Spleen (tissue), 7 donors: ENCODE results near the gene ST3GAL6.

ENCODE experiments used
- CTCF ChIP-seq, 11 experiments: fragments of 200-600 bp in 7 of 11; fragments of 450-650 bp in 4 of 11; sonication (generic) in 4 of 11; IDR thresholded peaks in 8 of 11; conservative IDR thresholded peaks in 3 of 11; 1 replicate in 7 of 11; 2 replicates in 4 of 11; pipeline versions ENCODE4 v1.4.0 to v1.8.0; 2016 to 2021; ENCODE audit warnings: antibody characterized with exemption in 11 of 11, inconsistent platforms in 4 of 11, mild to moderate bottlenecking in 1 of 11
- POLR2A ChIP-seq, 3 donors: fragments of 450-650 bp; IDR thresholded peaks; one replicate each; pipeline ENCODE4 v1.5.1; 2017; ENCODE audit warnings: antibody characterized with exemption in 3 of 3, mild to moderate bottlenecking in 1 of 3
- POLR2AphosphoS5 ChIP-seq, 3 donors: sonication (generic); formaldehyde crosslinking; IDR thresholded peaks; one replicate each; pipeline ENCODE4 v1.5.1; 2017; ENCODE audit warnings: antibody characterized with exemption in 3 of 3
- donor health status: DM: no; HTN: no; CAD: no; lungs with moderate emphysema.
- donor health status: DM: no; HTN: no; CAD: no.
- donor health status: DM: no; HTN: no; CAD: no.

- TF ChIP-seq POLR2AphosphoS5 (IDR thresholded peaks at IDR 0.05) = no peak
- no peak for TF ChIP-seq CTCF (IDR thresholded peaks at IDR 0.05 in 8 of 11, conservative IDR thresholded peaks at IDR 0.05 in 3 of 11)
- TF ChIP-seq POLR2A (IDR thresholded peaks at IDR 0.05) = no peak
These were observed 80.3 kb downstream of the ST3GAL6 start for GRCh38 chr3:98843266-98843959.
